Suprapubic skin (tissue), 4 donors: ENCODE results near the gene SLC38A6.

Source experiments
- POLR2A ChIP-seq, 2 donors: fragments of 450-650 bp; IDR thresholded peaks; one replicate each; pipeline ENCODE4 v1.6.1; 2017; ENCODE audit warnings: antibody characterized with exemption in 2 of 2, mild to moderate bottlenecking in 2 of 2, moderate library complexity in 2 of 2
- POLR2AphosphoS5 ChIP-seq, 3 donors: sonication (generic); formaldehyde crosslinking; IDR thresholded peaks; one replicate each; pipeline ENCODE4 v1.6.1; 2017; ENCODE audit warnings: antibody characterized with exemption in 3 of 3
- TF ChIP-seq, protein P1 (sequence below), 2 donors: fragments of 200-600 bp in 1 of 2; fragments of 450-650 bp in 1 of 2; sonication (generic) in 1 of 2; IDR thresholded peaks; one replicate each; pipeline ENCODE4 v1.5.1; 2016 to 2019; ENCODE audit warnings: antibody characterized with exemption in 2 of 2, mild to moderate bottlenecking in 1 of 2, moderate library complexity in 1 of 2

DNA sequence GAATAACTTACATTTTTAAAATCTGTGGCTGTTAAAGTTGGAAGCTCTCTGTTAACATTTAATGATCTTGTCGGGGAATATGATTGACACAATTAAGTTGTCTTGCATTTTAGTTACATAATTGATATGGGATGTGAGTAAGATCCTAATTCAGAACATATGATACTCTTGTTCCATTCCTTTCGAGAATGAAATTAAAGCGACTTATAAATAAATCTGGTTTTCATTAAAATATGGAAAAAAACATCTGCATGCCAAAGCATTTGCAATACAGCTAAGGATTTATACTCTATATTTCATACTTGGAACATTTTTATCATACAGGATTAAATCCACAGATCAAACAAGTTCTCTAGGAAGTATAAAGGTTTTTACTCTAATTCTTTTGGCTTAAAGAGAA is 52.0 kb downstream of the SLC38A6 start:
- TF ChIP-seq, protein P1, sequence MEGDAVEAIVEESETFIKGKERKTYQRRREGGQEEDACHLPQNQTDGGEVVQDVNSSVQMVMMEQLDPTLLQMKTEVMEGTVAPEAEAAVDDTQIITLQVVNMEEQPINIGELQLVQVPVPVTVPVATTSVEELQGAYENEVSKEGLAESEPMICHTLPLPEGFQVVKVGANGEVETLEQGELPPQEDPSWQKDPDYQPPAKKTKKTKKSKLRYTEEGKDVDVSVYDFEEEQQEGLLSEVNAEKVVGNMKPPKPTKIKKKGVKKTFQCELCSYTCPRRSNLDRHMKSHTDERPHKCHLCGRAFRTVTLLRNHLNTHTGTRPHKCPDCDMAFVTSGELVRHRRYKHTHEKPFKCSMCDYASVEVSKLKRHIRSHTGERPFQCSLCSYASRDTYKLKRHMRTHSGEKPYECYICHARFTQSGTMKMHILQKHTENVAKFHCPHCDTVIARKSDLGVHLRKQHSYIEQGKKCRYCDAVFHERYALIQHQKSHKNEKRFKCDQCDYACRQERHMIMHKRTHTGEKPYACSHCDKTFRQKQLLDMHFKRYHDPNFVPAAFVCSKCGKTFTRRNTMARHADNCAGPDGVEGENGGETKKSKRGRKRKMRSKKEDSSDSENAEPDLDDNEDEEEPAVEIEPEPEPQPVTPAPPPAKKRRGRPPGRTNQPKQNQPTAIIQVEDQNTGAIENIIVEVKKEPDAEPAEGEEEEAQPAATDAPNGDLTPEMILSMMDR (IDR thresholded peaks at IDR 0.05): no peak
- TF ChIP-seq POLR2AphosphoS5 (IDR thresholded peaks at IDR 0.05) (no peak), POLR2A (IDR thresholded peaks at IDR 0.05) (no peak)
